ENCODE measurements around the gene CCDC92.

- TF ChIP-seq CTCF (CRISPR knock-in tag; IDR thresholded peaks at IDR 0.05) = no peak
- no peak for TF ChIP-seq ARNT (IDR thresholded peaks at IDR 0.05)
- TF ChIP-seq ZBTB26 (CRISPR knock-in tag; IDR thresholded peaks at IDR 0.05; ENCODE audit: borderline replicate concordance) = no peak
- TF ChIP-seq ZSCAN9 (CRISPR knock-in tag; IDR thresholded peaks at IDR 0.05; ENCODE audit: borderline replicate concordance) = no peak
- no peak for TF ChIP-seq ZBTB46 (CRISPR knock-in tag; IDR thresholded peaks at IDR 0.05; ENCODE audit: borderline replicate concordance)
- TF ChIP-seq RNF2 (conservative IDR thresholded peaks at IDR 0.05; ENCODE audit: low read depth) = no peak
Measured at GRCh38 chr12:123963821-123964220, 8.8 kb downstream of the CCDC92 start.

Measured in HepG2 (cell line).